NCI-H524 (cell line): ENCODE data around the gene DAB2IP.

ENCODE experiments used
- DNase-seq, 2 experiments: peaks; one replicate each; lab custom pipeline; 2025; lab: John Stamatoyannopoulos, UW

The DAB2IP gene

DNA sequence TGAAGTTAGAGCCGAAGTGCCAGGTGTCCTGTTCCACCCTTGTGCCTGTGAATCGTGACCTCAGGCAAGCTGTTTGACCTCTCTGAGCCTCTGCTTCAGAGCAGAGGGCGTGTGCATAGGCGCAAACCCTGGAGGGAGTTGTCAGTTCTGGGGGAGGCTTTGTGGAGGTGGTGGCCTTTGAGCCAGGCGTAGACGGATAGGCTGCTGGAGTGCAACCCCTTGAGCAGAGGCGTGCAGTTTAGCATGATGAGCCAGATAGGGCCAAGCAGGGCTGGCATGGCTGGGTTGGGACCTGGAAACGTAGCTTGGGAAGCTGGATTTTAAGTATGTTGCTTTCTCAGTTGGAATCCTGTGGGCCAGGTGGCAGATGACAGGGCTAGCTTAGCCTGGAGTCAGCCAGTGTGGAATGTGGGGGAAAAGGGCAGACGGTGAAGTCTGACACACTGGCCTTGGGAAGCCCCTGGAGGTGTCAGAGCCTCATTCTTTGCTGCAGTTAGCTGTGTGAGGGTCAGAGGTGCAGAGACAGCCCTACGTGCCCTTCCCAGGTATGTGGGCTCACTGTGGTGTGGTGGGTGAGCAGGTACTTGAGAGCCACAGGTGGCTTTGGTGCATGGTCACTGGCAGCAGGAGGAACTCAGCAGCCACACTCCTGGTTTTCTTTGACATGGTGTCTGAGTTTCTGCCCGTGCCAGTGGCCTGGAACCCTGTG is 93.4 kb downstream of the DAB2IP start:
- DNase-seq = no peak

DNA sequence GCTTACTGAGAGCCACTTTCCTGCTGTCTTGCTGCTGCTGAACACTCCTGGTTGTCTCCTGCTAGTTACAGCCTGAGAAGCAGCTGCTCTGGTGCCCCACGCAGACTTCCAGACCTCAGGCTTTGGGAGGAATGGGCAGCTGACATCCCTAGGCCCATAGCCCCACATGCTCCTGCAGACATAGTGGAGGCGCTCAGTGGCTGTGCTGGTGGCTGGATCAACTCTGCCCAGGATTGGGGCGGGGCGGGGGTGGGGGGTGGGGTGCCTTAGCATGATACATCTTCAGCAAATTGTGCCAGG is 93.9 kb downstream of the DAB2IP start:
- DNase-seq = no peak

- DNase-seq = no peak
These were observed 95.0 kb downstream of the DAB2IP start for GRCh38 chr9:121746411-121746810.

GRCh38 chr9:121746866-121747265 is 95.4 kb downstream of the DAB2IP start:
- DNase-seq = no peak

DNA sequence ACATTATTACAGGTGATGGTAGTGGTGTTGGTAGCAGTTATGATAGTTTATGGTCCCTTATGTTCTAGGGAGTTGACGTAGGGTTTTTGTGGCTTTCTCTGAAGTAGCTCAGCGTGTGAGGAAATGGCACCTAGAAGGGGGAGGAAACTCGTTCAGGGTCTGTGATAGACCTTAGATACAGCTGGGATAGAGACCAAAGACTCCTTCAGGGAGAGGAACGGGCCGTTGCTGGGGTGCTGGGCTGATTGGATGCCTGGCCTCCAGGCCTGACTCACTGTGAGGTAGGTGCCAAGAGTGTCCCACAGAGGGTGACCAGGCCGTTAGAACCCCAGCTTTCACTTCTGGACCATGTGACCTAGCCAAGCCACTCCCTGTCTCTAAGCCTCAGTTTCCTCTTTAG is 96.6 kb downstream of the DAB2IP start:
- DNase-seq = no peak

- DNase-seq = no peak
These were observed 97.4 kb downstream of the DAB2IP start for GRCh38 chr9:121748727-121749423.

- DNase-seq = no peak
These were observed 98.2 kb downstream of the DAB2IP start for GRCh38 chr9:121749614-121750013.

DNA sequence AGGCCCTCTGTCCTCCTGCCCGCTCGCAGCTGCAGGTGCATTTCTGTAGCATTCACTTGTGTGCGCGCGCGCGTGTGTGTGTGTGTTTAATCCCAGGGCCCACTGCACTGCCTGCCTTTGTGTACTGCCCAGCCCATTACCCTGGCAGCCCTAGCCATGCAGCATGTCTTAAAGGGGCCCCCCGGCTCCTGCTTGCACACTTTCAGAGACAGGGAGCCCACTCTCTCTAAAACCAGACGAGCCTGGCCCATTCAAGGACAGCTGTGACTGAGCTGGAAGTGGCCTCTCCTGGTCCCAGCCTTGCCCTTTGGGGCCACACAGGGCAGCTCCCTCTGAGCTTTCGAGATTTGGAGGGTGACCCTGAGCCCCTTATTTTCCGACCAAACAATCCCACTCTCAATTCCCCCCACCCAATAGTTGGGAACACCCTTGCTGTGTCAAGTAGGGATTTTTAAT is 98.9 kb downstream of the DAB2IP start:
- DNase-seq = no peak

GRCh38 chr9:121750715-121751623 is 99.5 kb downstream of the DAB2IP start:
- DNase-seq = no peak

DNA sequence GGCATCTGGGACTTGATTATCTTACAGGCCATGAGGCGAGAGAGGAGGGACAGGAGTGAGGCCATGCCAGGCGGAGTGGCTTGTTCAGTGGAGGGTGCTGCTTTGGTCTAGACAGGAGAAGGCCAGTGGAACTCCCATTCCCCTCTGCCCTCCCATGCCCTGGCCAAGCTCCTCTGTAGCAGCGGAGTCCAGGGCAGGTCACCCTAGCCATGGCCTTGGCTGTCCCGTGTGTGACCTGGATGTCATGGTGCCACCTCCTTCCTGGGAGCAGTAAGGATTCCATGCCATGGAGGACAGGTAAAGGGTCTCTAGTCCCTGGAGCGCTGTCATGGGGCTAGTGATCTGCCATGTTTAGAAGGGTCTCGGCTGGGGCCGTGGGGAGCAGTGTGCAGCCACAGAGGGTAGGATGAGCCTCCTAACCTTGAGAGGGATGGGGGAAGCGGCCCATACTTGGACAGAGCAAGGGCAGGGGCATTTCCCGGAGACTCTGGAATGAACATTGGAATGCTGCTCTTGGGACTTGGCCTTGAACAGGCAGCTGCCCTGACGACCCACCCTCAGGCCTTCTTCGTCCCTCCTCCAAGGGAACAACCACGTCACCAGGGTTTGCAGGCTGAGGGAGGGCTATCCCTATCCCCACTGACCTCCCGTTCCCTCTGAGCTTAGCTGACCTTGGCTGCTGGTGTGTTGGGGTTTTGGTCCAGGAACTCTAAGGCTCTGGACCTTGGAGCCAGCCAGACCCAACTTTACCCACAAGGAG is 100.4 kb downstream of the DAB2IP start:
- no peak for DNase-seq

GRCh38 chr9:121752929-121753328 is 101.5 kb downstream of the DAB2IP start:
- DNase-seq = no peak

DNA sequence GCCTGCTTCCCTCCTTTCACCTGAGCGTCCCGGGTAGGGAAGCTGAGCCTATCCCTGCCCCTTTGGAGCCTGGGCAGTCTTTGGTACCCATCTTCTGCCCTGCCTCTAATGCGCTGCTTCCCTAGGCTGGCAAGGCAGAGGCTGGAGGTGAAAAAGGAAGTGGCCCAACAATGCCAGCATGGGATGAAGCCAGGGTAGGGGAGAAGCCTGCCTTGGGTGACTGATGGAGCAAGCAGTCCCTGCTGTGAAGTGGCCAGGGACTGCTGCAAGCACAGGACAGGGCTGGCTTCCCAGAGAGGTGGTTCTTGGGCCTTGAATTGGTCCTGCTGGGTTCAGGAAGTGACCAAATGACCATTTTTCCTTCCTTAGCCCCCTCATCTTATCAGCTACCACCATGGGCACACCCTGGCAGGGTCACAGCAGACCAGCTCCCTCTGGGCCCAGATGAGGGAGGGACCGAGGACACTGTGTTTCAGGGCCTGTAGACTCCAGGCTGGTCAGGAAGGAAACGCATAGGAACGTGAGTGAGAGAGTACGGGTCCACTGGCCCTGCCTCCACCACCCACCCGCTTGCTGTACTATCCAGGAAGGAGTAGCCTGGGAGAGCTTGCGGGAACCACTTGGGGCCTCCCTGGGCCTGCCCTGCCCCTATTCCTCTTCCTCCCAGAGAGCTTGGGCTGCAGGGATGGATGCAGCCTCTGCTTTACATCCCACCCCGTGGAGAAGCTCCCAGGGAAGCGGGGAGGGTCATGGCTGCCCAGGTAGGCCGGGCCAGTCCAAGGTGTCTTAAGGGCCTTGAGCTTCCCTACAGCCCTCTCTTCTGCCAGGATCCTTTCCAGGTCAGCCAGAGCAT is 102.6 kb downstream of the DAB2IP start:
- DNase-seq = no peak

- no peak for DNase-seq
These were observed 103.4 kb downstream of the DAB2IP start for GRCh38 chr9:121754655-121755436.

GRCh38 chr9:121755581-121755980 is 104.1 kb downstream of the DAB2IP start:
- DNase-seq = no peak

- no peak for DNase-seq
These were observed 105.2 kb downstream of the DAB2IP start for GRCh38 chr9:121756474-121757280.

- DNase-seq = no peak
These were observed 105.8 kb downstream of the DAB2IP start for GRCh38 chr9:121757281-121757585.

- no peak for DNase-seq
These were observed 107.3 kb downstream of the DAB2IP start for GRCh38 chr9:121758693-121759092.

DNA sequence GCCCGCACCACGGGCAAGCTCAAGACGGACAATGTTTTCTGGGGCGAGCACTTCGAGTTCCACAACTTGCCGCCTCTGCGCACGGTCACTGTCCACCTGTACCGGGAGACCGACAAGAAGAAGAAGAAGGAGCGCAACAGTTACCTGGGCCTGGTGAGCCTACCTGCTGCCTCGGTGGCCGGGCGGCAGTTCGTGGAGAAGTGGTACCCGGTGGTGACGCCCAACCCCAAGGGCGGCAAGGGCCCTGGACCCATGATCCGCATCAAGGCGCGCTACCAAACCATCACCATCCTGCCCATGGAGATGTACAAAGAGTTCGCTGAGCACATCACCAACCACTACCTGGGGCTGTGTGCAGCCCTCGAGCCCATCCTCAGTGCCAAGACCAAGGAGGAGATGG is 108.6 kb downstream of the DAB2IP start:
- no peak for DNase-seq

- no peak for DNase-seq
These were observed 109.1 kb downstream of the DAB2IP start for GRCh38 chr9:121760571-121760970.

DNA sequence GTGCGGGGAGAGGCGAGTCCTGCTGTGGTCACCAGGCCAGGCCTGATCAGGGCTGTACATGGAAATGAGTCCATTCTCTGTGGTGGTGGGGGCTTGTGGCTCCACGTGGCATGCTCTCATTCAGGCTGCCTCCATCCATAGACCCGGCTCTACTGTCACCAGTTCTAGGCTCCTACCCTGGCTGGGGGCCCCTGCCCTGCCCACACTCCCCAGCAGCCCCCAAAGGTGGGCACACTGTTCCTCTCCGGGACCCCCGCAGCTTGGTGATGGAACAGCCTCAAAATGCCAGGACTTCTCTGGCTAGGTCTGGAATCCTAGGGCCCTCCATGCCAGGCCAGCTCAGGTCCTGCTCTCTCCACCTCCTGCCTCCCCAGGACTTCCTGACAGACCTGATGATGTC is 111.7 kb downstream of the DAB2IP start:
- no peak for DNase-seq
